IMR-90 (cell line): Measurements from ENCODE around the gene SFSWAP.
"Not testable (repeated sequence)": the region's sequence is repeated elsewhere in the genome, so short reads cannot be mapped to it uniquely, and the experiment has no call there.

Source experiments
- CEBPB ChIP-seq: IDR thresholded peaks from 2 replicates; pipeline ENCODE4 v1.6.1; 2012; ENCODE audit warnings: low read depth, low read length, improper control_type of control experiment
- CHD1 ChIP-seq: IDR thresholded peaks from 2 replicates; pipeline ENCODE4 v1.6.1; 2012; ENCODE audit warnings: low read depth, low read length, improper control_type of control experiment
- CTCF ChIP-seq: conservative IDR thresholded peaks from 2 replicates; pipeline ENCODE4 v1.5.1; 2012; ENCODE audit warnings: mild to moderate bottlenecking, low read depth, low read length, improper control_type of control experiment
- ELK1 ChIP-seq: fragments of 150-350 bp; IDR thresholded peaks from 2 replicates; pipeline ENCODE4 v1.6.1; 2016; ENCODE audit warnings: low read depth, mild to moderate bottlenecking, low read length, moderate library complexity, borderline replicate concordance
- FOS ChIP-seq: fragments of 150-350 bp; IDR thresholded peaks from 2 replicates; pipeline ENCODE4 v1.6.1; 2016; ENCODE audit warnings: low read depth, low read length
- MAFK ChIP-seq: IDR thresholded peaks from 2 replicates; pipeline ENCODE4 v1.6.1; 2012; ENCODE audit warnings: low read depth, low read length, improper control_type of control experiment
- POLR2A ChIP-seq: IDR thresholded peaks from 2 replicates; pipeline ENCODE4 v1.6.1; 2012; ENCODE audit warnings: mild to moderate bottlenecking, low read depth, low read length
- RCOR1 ChIP-seq: IDR thresholded peaks from 2 replicates; pipeline ENCODE4 v1.6.1; 2012; ENCODE audit warnings: mild to moderate bottlenecking, low read length, improper control_type of control experiment; ENCODE audit not compliant: insufficient replicate concordance
- SMC3 ChIP-seq: fragments of 150-350 bp; IDR thresholded peaks from 2 replicates; pipeline ENCODE4 v1.6.1; 2016; ENCODE audit warnings: low read depth, mild to moderate bottlenecking, antibody characterized with exemption, low read length, moderate library complexity

GRCh38 chr12:131677067-131677466 is 33.8 kb upstream of the SFSWAP start:
- not testable (repeated sequence) for TF ChIP-seq RCOR1, SMC3, CTCF, FOS, ELK1, CEBPB, MAFK, POLR2A, CHD1
